SH-SY5Y (cell line): ENCODE measurements around the gene UST.

Experiments used
- GATA2 ChIP-seq: IDR thresholded peaks from 2 replicates; pipeline ENCODE4 v1.6.1; 2011; ENCODE audit warnings: mild to moderate bottlenecking, low read depth, low read length
- GATA3 ChIP-seq: IDR thresholded peaks from 2 replicates; pipeline ENCODE4 v1.6.1; 2011; ENCODE audit warnings: low read depth, mild to moderate bottlenecking, low read length, moderate library complexity

DNA sequence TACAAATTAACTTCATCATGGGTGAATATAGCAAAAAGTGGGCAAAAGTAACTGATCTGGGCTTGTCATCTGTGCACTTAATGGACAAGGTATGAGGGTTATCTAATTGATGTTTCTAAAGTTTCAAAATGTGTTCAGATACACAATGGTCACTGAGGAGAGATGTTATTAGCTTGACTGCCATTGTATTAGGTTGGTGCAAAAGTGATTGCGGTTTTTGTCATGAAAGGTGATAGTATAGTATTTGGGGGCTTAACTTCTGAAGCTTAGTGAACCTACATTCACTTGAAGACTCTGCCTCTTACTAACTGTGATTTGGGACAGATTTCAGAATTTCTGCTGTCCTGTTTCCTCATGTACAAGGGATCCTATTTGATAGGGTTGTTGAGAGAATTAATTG, 159.6 kb downstream of the UST start:
- TF ChIP-seq GATA2 (no peak), GATA3 (no peak)
